ENCODE data around the gene PLXNA1.

- TF ChIP-seq CHD2 (IDR thresholded peaks at IDR 0.05; ENCODE audit: low read length, partially characterized antibody) (no peak), FOSL2 (IDR thresholded peaks at IDR 0.05; ENCODE audit: borderline replicate concordance, low read depth) (no peak), CTCF (IDR thresholded peaks at IDR 0.05) (no peak), RFX5 (IDR thresholded peaks at IDR 0.05; ENCODE audit: low read length) (no peak), POLR2AphosphoS5 (IDR thresholded peaks at IDR 0.05; ENCODE audit: low read depth, low read length) (no peak), JUND (IDR thresholded peaks at IDR 0.05) (no peak), EZH2phosphoT487 (IDR thresholded peaks at IDR 0.05; ENCODE audit: borderline replicate concordance, low read depth) (no peak), SIN3A (IDR thresholded peaks at IDR 0.05; ENCODE audit: borderline replicate concordance, low read depth, low read length) (no peak), EP300 (IDR thresholded peaks at IDR 0.05; ENCODE audit: borderline replicate concordance in 1 of 2, low read depth in 1 of 2, low read length in 1 of 2) (no peak), ZBTB33 (IDR thresholded peaks at IDR 0.05; ENCODE audit: borderline replicate concordance, low read depth) (no peak), RCOR1 (IDR thresholded peaks at IDR 0.05; ENCODE audit: low read length) (no peak), REST (IDR thresholded peaks at IDR 0.05; ENCODE audit: low read depth, low read length) (no peak), FOXM1 (IDR thresholded peaks at IDR 0.05; ENCODE audit: low read depth) (no peak), USF2 (IDR thresholded peaks at IDR 0.05; ENCODE audit: borderline replicate concordance, low read depth, low read length) (no peak)
These were observed 14.0 kb downstream of the PLXNA1 start for GRCh38 chr3:126996905-126997304.

Measured in SK-N-SH (cell line).